Thyroid gland (tissue), 4 donors: ENCODE results near the gene PARVB.

Experiments used
- CTCF ChIP-seq, 6 experiments: fragments of 200-600 bp in 3 of 6; fragments of 450-650 bp in 3 of 6; sonication (generic) in 3 of 6; IDR thresholded peaks; one replicate each; pipeline ENCODE4 v1.5.1; 2016 to 2019; ENCODE audit warnings: antibody characterized with exemption in 6 of 6, mild to moderate bottlenecking in 2 of 6, inconsistent platforms in 1 of 6, moderate library complexity in 1 of 6
- POLR2A ChIP-seq, 2 donors: fragments of 450-650 bp; IDR thresholded peaks; one replicate each; pipeline ENCODE4 v1.6.1; 2017; ENCODE audit warnings: antibody characterized with exemption in 2 of 2, mild to moderate bottlenecking in 2 of 2, moderate library complexity in 1 of 2

- TF ChIP-seq CTCF (IDR thresholded peaks at IDR 0.05) (no peak), POLR2A (IDR thresholded peaks at IDR 0.05) (no peak)
Observed at GRCh38 chr22:44207981-44208317, 183.8 kb downstream of the PARVB start.
